Measurements from ENCODE around the gene HIPK4. TPM values are rescaled to one million over a fixed set of nuclear protein-coding genes. Genes with fewer than 3 reads are reported as not detected.

The HIPK4 gene
- total and polyA plus RNA-seq, 9 of the 15 experiments (the other 6 are each of a cell fraction or from before 2014, with no cell fraction given) = 0.06 to 0.09 TPM; not detected in 7

DNA sequence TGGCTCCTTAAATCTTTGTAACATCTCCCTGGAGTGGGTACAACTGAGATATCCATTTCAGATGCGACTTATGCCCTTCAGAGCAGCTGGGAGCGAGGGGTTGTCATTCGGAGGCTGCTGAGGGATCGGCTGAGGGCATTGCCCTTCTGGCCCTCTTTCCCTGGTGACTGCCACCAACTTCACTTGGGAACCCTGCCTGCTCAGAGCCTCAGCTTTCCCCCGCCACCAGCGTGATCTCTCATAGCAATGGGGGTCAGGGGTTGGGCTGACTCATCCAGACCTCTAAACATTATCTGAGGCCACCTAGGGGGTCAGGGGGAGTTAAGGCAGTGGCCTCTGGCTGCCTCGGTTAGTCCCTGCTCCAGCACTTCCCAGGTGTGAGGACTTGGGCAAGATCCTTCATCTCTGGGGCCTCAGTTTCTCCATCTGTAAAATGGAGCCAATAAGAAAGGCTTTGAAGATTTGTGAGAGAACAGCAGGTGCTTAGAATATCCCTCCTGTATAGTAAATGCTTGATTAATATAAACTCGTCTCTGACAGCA is 22.0 kb upstream of the HIPK4 start (continued):
- TF ChIP-seq, protein P1, sequence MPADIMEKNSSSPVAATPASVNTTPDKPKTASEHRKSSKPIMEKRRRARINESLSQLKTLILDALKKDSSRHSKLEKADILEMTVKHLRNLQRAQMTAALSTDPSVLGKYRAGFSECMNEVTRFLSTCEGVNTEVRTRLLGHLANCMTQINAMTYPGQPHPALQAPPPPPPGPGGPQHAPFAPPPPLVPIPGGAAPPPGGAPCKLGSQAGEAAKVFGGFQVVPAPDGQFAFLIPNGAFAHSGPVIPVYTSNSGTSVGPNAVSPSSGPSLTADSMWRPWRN (IDR thresholded peaks at IDR 0.05; ENCODE audit: low read depth) = no peak
- TF ChIP-seq JUND (IDR thresholded peaks at IDR 0.05; ENCODE audit: borderline replicate concordance, low read depth, low read length) (0 out of 2 replicates have a peak, but pooled peaks have one; percentile 10), JUND (tag; IDR thresholded peaks at IDR 0.05; ENCODE audit: borderline replicate concordance, low read depth, low read length) (no peak), BCOR (IDR thresholded peaks at IDR 0.05) (peak; percentile 95), DPF2 (IDR thresholded peaks at IDR 0.05) (peak; percentile 40; the same call in 1 of the 2 replicates), CHD4 (IDR thresholded peaks at IDR 0.05; ENCODE audit: insufficient read depth, insufficient replicate concordance, low read depth, low read length, poor library complexity, severe bottlenecking) (peak; percentile 80), PTBP1 (IDR thresholded peaks at IDR 0.05; ENCODE audit: low read depth, low read length) (peak; percentile 70; the same call in 1 of the 2 replicates), ZBTB7A (IDR thresholded peaks at IDR 0.05; ENCODE audit: borderline replicate concordance, control insufficient read depth, low read depth, low read length) (peak; percentile 71), RBM25 (IDR thresholded peaks at IDR 0.05; ENCODE audit: low read depth, low read length, severe bottlenecking) (peak; percentile 84)

Data from K562 (cell line).